HG02884 (cell line): ENCODE data around the gene LTBP3.

Experiments
- ATAC-seq: cut with Tn5 transposase; IDR thresholded peaks from one replicate; pipeline ENCODE4 v1.9.1; 2021; ENCODE audit warnings: mild to moderate bottlenecking, moderate library complexity; ENCODE audit not compliant: unreplicated experiment

The LTBP3 gene

GRCh38 chr11:65498727-65498976, 59.5 kb downstream of the LTBP3 start:
- ATAC-seq: no peak

- no peak for ATAC-seq
These were observed 60.0 kb downstream of the LTBP3 start for GRCh38 chr11:65498042-65498726.

- ATAC-seq: peak; percentile 58
These were observed 60.8 kb downstream of the LTBP3 start for GRCh38 chr11:65497141-65498041.

- ATAC-seq: peak; percentile 2
These were observed 61.6 kb downstream of the LTBP3 start for GRCh38 chr11:65496304-65497140.

- no peak for ATAC-seq
These were observed 64.6 kb downstream of the LTBP3 start for GRCh38 chr11:65493367-65494176.

DNA sequence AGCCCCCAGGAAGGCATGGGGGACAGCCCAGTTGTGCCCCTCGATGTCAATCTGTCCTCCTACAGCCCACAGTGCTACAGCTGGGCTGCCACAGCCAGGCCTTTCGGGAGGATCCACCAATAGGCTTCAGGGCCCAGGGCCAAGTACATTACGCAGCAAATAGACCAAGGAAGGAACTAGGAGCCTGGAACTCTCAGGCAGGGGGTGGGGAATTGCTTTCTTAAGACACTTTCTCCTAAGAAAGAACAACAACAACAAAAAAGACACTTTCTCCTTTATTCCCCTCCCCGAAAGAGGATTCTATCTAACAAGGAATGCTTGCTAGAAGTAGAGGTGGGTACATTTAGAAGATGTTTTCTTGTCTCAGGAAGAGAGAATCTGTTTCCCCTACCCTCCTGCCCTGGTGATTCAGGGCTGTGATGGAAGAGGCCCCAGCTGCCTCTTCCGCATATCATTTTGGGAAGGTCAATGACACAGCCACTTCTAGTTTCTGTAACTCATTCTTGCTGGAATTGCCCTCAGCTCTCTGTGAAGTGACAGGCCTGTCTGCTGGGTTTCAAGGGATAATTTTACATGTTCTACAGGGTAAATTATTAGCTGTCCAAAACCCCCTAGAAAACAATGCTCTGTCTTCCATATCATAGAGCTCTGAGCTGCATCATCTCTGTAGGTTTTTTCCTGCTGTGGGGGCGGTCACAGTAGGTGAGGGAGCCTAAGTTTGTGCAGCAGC, 65.4 kb downstream of the LTBP3 start:
- ATAC-seq: no peak

DNA sequence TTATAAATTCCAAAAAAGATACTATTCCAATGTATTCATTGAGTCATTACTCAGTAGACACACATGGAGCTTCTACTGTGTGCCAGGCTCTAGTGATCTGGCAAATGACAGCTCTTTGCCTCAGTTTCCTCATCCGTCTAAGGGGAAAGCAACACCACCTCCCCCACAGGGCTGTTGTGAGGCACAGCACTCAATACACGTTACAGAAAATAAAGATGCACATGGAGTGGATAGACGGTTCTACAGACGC, 65.8 kb downstream of the LTBP3 start:
- no peak for ATAC-seq

DNA sequence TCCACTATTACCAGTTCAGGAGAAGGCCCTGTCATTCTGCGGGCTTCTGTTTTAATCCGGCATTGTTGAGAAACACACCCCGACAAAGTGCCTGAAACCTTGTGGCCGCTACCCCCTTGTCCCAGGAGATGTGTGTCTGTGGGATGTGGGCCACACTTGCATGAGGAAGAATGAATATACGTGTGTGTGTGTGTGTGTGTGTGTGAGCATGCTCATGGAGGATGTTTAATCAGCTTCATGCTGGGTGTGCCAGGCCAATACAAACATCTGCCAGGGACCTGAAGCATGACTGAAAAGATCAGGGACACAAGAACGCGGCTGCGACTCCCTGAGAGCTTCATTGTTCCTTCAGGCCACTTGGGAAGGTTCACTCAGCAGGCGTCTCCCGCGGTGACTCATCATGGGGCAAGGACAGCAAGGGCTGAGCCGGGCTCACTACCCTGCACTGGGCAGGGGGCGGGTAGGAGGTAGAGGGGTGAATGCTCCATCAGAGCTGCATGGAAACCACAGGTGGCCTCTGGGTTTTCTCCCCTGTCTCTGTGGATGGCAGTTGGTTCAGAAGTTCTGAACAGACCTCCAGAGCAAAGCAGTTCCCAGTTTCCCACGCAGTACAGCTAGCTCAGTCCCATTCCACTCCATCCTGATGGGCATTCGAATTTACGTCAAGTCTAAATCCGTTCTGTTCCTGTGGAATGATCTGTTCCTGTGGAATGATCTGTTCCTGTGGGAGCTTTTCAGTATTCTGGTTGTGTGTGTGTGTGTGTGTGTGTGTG, 66.4 kb downstream of the LTBP3 start:
- ATAC-seq: no peak

DNA sequence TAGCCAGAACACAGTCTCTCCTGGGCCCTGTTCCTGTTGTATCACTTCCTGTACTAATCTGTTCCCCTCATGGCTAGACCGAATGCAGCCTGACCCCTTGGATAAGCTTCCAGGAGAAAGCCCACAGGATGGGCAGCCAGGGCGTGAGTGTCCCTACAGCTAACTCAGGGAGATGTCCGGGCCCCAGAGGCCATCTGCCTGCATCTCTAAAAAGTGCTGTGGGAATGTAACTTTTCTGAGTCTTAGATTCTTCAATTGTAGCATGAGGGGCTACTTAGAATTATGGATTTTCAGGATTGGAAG, 67.0 kb downstream of the LTBP3 start:
- ATAC-seq: no peak

- no peak for ATAC-seq
These were observed 68.3 kb downstream of the LTBP3 start for GRCh38 chr11:65489706-65490320.

DNA sequence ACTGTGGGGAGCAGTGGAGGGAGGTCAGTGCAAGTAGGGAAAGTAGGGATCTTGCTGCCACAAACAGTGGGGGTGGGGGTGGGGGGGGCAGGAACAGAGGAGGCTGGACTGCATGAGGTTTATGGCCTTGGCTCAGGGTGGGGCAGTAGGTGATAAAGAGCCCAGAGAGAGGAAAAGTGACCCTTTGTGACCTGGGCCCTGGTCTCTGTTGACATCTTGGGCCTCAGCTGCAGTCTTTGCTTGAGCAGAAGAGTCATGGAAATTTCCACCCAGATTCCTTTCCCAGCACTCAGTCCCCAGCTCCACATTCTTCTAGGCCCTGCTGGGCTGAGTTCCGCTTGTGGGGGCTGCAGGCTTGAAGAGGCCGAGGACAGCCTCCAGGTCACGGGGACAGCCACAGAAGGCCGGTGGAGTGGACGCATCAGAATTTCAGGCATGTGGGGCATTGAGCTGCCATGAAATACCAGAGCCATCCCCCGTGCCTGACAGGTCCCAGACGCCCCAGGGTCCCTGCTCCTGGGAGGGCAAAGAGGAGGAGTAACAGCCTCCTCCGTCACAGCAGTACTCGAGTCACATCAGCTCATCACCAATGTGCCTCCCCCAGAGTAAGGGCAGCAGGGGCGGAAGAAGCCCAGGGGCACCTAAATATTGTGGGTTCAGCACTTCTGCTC, 69.0 kb downstream of the LTBP3 start:
- no peak for ATAC-seq
